ENCODE measurements around the gene CHD5. TPM values are rescaled to one million over a fixed set of nuclear protein-coding genes. Genes with fewer than 3 reads are reported as not detected.

CHD5 gene
- polyA plus RNA-seq, 5 donors = 0.07 to 0.31 (median 0.21) TPM

DNA sequence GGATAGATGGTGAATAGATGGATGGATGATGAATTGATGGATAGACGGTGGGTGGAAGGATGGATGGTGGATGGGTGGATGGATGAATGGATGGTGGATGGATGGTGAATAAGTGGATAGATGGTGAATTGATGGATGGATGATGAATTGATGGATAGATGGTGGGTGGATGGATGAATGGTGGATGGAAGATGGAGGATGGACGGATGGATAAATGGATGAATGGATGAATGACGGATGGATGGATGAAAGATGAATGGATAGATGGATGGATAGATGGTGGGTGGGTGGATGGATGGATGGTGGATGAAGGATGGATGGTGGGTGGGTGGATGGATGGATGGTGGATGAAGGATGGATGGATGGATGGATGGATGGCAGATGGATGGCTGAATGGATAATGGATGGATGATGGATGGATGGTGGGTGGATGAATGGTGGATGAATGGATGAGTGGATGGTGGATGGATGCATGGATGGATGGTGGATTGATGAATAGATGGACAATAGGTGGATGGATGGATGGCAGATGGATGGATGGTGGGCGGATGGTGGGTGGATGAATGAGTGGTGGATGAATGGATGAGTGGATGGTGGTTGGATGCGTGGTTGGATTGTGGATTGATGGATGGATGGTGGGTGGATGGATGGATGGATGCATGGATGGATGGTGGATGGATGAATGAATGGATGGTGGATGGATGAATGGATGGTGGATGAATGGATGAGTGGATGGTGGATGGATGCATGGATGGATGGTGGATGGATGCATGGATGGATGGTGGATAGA is 5.3 kb downstream of the CHD5 start:
- DNase-seq = no peak

DNA sequence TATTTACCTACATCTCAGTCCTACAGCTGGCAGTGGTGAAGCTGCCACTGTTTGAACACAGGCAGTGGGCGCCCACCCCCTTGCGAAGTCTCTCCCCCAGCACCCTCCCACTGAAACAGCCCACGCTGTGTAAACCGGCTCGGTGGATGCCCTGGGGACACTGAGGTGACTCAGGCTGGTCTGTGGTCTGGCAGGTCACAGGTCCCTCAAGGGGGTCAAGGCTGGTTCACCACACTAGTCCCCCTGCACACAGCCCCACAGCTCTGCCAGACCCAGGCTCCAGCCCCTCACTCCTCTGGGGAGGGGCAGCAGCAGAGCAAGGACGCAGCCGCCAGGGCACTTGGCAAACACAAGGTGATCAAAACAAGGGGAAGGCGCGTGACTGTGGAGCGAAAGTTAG is 7.6 kb downstream of the CHD5 start:
- DNase-seq = no peak

GRCh38 chr1:6171548-6172124 is 8.5 kb downstream of the CHD5 start:
- DNase-seq = no peak

GRCh38 chr1:6170742-6171201 is 9.3 kb downstream of the CHD5 start:
- no peak for DNase-seq

GRCh38 chr1:6170116-6170741 is 9.9 kb downstream of the CHD5 start:
- DNase-seq = no peak

- DNase-seq = no peak
Observed at GRCh38 chr1:6168947-6169586, 11.1 kb downstream of the CHD5 start.

DNA sequence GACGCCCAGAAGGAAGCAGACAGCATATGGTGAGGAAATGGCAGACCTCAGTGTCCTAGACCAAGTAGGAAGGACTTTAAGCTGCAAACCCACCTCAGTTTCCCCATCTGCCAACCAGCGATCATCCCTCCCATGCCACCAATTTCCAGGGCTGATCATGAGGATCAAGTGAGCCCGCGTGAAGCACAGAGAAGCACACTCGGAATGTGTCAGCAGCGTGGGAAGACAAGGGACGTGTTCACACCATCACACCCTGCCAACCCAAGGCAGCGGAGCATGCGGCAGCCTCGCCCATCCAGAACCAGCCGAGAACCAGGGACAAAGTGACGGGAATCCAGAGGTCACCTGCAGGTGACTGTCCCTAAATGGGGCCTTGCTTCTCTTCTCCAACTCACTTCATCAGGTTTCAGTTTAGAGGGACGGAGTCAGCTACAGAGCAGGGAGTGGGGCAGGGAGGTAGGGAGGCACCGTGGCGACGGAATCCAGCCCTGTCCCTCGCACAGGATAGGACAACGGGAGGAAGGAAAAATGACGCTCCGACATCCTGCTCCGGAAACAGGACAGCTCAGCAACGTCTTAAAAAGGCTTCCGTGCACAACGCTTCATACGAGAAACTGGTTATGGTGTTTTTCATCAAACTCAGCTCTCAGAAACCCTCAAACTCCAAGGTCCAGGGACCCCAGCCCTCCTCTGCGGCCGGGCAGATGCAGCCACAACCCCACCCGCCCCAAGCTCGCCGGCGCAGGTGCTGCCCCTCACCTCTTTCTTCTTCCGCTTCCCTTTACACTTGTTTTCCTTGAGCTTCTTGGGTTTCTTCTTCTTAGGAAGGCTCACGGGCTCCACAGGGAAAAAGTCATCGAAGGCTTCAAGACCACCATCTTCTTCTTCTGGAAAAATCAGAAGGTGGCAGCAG is 12.5 kb downstream of the CHD5 start:
- no peak for DNase-seq

GRCh38 chr1:6166655-6167390 is 13.3 kb downstream of the CHD5 start:
- no peak for DNase-seq

DNA sequence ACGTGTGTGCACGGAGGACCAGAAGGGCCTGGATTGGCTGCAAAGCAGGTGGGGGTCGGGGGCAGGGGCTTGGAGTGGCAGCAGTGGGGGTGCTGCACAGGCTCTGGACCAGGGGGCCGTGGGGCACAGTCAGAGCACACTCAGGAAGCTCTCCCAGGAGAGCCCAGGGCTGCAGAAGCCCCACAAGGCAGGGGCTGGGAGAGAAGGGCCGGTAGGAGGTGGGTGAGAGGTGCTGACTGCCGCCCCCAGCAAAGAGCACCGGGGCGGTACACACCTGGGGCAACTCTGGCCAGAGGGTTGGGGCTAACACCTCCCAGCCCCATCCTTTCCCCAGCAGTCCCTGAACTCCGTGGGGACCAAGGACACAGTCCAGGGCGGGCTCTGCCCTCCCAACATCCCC is 13.9 kb downstream of the CHD5 start:
- no peak for DNase-seq

DNA sequence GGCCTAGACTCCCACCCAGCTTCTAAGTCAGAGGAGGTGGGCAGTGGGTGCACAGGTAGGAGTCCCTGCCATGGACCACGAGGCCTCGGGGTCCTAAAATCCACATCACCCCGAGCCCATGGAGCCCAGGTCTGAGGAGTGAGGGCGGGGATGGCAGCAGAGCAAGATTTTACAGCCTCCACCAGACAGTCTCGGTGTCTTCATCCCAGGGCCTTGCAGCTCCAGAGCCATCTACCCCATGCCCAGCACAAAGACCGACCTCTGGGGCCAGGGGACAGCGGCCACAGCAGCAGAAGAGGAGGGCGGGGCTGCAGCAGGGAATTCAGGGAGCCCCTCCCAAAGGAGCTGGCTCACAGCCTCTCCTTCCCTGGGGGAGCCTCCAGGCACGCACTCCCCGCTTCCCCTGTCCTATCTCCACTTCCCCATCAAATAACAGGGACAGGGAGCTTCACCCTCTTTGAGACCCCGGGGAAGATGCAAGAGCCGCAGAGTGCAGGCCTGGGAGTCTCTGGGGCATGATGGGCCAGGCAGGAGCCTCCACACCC is 14.6 kb downstream of the CHD5 start:
- no peak for DNase-seq

GRCh38 chr1:6165027-6165426 is 15.1 kb downstream of the CHD5 start:
- DNase-seq = no peak

DNA sequence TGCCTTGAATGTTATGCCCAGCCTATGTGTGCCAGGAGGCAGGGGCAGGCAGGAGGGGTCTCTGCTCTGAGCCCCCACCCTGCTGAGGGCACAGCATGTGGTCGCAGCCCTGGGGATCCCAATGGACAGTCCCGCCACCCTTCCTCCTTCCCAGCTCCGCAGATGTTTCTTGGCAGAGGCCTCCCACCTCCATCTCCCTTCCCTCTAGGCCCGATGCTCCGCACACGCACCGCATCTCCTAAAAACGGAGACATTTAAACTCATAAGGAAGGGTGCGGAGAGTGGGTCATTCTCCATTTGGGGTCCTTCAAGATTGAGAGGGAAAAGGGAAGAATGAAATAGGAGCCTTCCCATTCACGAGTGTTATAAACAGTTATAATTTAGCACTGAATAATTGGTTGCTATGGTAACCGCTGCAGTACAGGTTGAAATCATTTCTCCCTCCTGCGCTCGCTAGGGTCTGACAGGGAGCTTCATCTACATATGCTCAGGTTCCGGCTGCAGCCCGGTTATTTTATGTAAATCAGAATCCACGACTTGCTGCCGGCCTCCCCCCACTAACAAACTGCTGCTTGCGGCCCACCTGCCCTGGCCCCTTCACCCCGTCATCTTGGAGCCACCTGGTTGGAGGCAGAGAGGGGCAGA is 16.0 kb downstream of the CHD5 start:
- no peak for DNase-seq

GRCh38 chr1:6163191-6163972 is 16.7 kb downstream of the CHD5 start:
- no peak for DNase-seq

GRCh38 chr1:6162773-6163172 is 17.3 kb downstream of the CHD5 start:
- no peak for DNase-seq

- DNase-seq = no peak
Observed at GRCh38 chr1:6162341-6162740, 17.8 kb downstream of the CHD5 start.

- DNase-seq = no peak
Observed at GRCh38 chr1:6158181-6158580, 21.9 kb downstream of the CHD5 start.

- DNase-seq = no peak
Observed at GRCh38 chr1:6157528-6158174, 22.5 kb downstream of the CHD5 start.

GRCh38 chr1:6157132-6157527 is 23.0 kb downstream of the CHD5 start:
- DNase-seq = no peak
